Dermis lymphatic vessel endothelial cell (primary cell): ENCODE data around the gene TMPRSS12. TPM values are rescaled to one million over a fixed set of nuclear protein-coding genes. Genes with fewer than 3 reads are reported as not detected.

Source experiments
- total RNA-seq: library from RNA; depleted of rRNA; stranded (reverse); fragments of >200 nt; gene quantifications from 2 replicates; pipeline ENCODE4 v1.2.1, GENCODE V29; 2014

Gene TMPRSS12
- not detected in 2 replicates for total RNA-seq

DNA sequence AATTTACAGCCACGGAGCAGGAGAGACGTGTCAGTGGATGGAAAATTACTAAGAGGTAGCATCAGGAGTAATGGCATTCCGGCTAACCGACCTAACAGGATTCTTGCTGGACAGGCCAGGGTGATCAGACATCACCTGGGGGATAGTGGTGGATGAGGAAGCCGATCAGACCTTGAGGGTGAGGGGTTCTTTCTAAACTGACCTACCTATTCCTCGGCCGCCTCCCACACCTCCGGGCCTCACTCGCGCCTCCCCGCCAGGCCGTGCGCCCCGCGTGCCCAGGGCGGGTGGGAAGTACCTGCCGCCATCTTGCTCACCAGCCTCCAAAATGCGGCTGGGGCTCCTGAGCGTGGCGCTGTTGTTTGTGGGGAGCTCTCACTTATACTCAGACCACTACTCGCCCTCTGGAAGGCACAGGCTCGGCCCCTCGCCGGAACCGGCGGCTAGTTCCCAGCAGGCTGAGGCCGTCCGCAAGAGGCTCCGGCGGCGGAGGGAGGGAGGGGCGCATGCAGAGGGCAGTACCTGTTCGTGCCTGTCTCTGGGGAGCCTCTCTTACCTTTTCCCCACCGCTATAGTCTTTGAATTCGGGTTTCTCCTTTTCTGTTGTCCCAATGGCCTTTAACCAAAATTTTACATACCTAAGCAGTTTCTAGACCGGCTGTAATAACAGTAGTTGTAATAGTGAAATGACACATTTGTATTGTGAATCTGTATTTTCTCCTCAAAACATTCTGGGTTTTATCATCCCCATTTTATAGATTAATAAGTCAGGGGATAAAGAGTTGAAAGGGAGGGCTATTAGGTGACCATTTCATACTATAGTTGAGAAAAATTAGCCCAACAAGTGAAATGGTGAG lies at the start of gene TMPRSS12:
Gene TMPRSS12, plus strand, starts transcription at position 290 of the 857 bp plus-strand sequence. Its CDS starts 39 bp downstream, at position 329.

Other genes with a start within 250 kb of the TMPRSS12 start
- gene ATF1, start 78.8 kb upstream of the TMPRSS12 start, total RNA-seq: 21.6 and 27.7 TPM in 2 replicates
- gene HIGD1C, start 109.6 kb downstream of the TMPRSS12 start, total RNA-seq: not detected in 2 replicates
- gene SLC11A2, start 183.5 kb downstream of the TMPRSS12 start, total RNA-seq: 36.0 and 44.6 TPM in 2 replicates
- 35.1 and 42.4 TPM in 2 replicates for gene LETMD1, start 205.4 kb downstream of the TMPRSS12 start, total RNA-seq
- gene CSRNP2, start 240.7 kb downstream of the TMPRSS12 start, total RNA-seq: 14.4 and 17.4 TPM in 2 replicates